ENCODE measurements around the gene PILRA.
"Not testable (repeated sequence)": the region's sequence is repeated elsewhere in the genome, so short reads cannot be mapped to it uniquely, and the experiment has no call there.

PILRA gene

DNA sequence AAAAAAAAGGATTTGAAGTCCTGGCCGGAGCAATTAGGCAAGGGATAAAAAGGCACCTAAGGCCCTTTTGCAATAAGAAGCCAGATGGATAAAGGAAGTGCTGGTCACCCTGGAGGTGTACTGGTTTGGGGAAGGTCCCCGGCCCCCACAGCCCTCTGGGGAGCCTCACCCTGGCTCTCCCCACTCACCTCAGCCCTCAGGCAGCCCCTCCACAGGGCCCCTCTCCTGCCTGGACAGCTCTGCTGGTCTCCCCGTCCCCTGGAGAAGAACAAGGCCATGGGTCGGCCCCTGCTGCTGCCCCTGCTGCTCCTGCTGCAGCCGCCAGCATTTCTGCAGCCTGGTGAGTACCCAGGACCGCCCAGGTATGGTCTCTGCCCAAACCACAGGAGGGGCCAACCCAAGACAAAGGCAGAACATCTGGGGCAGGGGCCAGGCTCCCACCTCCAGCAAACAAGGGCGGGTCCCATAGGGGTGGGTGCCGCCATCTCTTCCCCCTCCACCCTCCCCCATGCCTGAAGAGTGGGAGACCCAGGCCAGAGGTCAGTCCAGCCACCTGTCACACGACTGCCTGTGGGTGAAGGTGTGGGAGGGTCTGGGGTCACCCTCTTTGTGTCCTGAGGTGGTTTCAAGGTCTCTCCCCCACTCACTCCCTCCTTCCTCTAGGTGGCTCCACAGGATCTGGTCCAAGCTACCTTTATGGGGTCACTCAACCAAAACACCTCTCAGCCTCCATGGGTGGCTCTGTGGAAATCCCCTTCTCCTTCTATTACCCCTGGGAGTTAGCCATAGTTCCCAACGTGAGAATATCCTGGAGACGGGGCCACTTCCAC, 15.0 kb upstream of the PILRA start, which contains the start of gene PILRB:
PILRB (plus strand) TSS at position 91 of the 830 bp plus-strand sequence; CDS start at position 277, 186 bp downstream.
- DNase-seq (ENCODE audit: low read depth), result no peak

DNA sequence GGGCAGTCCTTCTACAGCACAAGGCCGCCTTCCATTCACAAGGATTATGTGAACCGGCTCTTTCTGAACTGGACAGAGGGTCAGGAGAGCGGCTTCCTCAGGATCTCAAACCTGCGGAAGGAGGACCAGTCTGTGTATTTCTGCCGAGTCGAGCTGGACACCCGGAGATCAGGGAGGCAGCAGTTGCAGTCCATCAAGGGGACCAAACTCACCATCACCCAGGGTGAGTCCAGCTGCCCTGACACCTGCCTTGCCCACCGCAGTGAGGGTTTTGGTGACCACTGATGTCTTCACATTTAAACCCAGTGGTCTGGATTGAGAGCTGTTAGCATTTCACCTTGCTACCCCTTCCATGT, 14.5 kb upstream of the PILRA start:
- DNase-seq (ENCODE audit: low read depth), result no peak

GRCh38 chr7:100360135-100360854, 13.0 kb upstream of the PILRA start:
- DNase-seq (ENCODE audit: low read depth), result no peak

- DNase-seq (ENCODE audit: low read depth), result no peak
Measured at GRCh38 chr7:100363098-100363497, 10.2 kb upstream of the PILRA start.

DNA sequence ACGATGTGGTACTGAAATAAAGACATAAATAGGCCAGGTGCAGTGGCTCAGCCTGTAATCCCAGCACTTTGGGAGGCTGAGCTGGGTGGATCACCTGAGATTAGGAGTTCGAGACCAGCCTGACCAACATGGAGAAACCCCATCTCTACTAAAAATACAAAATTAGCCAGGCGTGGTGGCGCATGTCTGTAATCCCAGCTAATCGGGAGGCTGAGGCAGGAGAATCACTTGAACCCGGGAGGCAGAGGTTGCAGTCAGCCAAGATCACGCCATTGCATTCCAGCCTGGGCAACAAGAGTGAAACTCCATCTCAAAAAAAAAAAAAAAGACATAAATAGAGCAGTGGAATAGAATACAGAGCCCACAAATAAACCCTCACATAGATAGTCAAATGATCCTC, 9.5 kb upstream of the PILRA start:
- not testable (repeated sequence) for DNase-seq (ENCODE audit: low read depth)

DNA sequence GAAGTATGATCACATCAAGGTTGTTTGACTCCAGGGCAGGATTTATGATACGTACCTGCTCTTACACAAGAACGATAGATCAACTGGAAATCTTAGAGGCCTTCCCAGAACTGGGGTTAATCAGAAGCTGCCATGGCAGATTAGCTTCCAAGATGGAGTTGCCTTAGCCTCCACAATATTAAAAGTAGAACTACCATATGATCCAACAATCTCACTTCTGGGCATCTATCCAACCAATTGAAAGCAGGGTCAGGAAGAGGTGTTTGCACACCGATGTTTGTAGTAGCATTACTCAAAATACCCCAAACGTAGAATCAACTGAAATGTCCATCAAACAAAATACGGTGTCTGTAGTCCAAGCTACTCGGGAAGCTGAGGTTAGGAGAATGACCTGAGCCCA, 8.8 kb upstream of the PILRA start:
- no peak for DNase-seq (ENCODE audit: low read depth)

DNA sequence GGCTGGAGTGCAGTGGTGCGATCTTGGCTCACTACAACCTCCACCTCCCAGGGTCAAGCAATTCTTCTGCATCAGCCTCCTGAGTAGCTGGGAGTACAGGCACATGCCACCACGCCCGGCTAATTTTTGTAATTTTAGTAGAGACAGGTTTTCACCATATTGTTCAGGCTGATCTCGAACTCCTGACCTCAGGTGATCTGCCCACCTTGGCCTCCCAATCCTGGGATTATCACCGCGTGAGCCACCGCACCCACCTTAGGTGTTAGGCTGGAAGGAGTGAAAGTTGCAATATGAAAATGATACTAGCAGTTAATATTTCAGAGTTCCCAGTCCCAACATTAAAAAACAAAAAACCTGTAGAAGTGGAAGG, 7.3 kb upstream of the PILRA start:
- not testable (repeated sequence) for DNase-seq (ENCODE audit: low read depth)

- DNase-seq (ENCODE audit: low read depth), result no peak
Measured at GRCh38 chr7:100366411-100367250, 6.7 kb upstream of the PILRA start.

- DNase-seq (ENCODE audit: low read depth), result no peak
Measured at GRCh38 chr7:100367251-100367620, 6.1 kb upstream of the PILRA start.

DNA sequence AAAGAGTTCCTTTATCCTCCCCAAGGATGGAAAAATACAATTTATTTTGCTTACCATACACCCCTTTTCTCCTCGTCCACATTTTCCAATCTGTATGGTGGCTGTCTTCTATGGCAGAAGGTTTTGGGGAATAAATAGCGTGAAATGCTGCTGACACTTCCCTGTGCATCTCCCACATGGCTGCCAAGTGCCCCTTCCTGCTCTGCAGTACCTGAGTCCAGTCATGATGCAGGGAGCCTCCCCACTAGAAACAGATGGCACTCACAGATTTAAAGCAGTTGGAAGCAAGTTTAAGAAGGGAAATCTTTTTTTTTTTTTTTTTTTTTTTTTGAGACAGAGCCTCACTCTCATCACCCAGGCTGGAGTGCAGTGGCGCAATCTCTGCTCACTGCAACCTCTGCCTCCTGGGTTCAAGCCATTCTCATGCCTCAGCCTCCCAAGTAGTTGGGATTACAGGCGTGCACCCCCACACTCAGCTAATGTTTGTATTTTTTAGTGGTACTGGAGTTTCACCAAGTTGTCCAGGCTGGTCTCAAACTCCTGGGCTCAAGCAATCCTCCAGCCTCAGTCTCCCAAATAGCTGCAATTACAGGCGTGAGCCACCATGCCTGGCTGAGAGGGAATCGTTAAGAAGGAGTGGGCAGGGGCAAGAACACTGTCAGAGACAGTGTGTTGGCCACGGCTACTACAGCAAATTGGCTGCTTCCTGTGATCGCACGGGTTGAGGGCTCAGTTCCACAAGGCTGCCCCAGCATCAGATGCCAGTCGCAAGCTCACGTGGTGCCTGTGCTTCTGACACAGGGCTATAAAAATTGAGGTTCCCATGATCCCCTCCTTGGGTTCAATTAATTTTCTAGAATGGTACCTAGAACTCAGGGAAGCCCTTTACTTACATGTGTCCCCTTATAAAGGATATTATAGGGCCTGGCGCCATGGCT, 5.3 kb upstream of the PILRA start:
- no peak for DNase-seq (ENCODE audit: low read depth)

DNA sequence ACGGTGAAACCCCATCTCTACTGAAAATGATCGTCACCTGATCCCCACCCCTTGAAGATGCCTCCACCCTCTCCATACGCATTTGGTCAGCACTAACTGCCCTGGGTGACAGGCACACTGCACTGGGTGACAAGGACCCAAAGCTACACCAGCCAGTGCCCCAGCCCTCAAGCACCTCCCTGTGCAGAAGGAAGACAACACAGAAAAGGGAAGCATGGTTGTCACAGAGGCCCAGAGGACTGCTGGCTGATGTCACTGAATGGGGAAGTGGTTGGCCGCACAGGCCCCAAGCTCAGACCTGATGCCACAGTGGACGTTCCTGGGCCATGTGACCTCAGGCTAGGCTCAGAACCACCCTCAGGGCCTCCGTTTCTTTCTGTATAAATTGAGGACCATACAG, 4.2 kb upstream of the PILRA start:
- DNase-seq (ENCODE audit: low read depth), result no peak

DNA sequence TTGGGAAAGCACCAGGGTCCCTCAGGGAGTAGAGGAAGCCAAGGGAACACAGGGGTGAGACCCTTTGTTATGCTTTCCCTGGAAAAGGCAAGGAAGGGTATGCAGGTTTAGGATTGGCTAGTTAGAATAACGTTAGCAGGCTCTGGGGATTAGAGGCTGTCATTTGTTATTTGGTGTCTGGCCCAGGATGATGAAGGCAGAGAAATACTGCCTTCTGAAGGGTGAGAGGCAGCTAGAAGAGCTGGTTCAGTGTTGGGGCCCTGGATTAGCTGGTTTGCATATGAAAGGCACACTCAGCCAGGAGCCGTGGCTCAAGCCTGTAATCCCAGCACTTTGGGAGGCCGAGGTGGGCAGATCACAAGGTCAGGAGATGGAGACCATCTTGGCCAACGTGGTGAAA, 3.0 kb upstream of the PILRA start:
- no peak for DNase-seq (ENCODE audit: low read depth)

DNA sequence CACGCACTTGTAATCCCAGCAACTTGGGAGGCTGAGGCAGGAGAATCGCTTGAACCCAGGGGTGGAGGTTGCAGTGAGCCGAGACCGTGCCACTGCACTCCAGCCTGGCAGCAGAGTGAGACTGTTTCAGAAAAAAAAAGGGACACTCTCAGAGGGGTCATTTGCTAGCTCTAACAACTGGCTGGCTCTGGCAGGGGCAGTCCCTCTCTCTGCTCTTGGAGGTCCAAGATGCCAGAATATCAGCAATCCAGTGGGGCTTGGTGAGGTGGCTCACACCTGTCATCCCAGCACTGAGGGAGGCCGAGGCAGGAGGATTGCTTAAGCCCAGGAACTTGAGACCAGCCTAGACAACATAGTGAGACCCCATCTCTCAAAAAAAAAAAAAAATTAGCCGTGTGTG, 2.5 kb upstream of the PILRA start:
- no peak for DNase-seq (ENCODE audit: low read depth)

GRCh38 chr7:100371561-100372171, 1.6 kb upstream of the PILRA start:
- no peak for DNase-seq (ENCODE audit: low read depth)

GRCh38 chr7:100372256-100372655, 1.0 kb upstream of the PILRA start:
- DNase-seq (ENCODE audit: low read depth), result no peak

GRCh38 chr7:100372694-100373093, 593 bp upstream of the PILRA start:
- DNase-seq (ENCODE audit: low read depth), result no peak

- DNase-seq (ENCODE audit: low read depth), result not testable (repeated sequence)
Measured at GRCh38 chr7:100373870-100374598, 747 bp downstream of the PILRA start.

- no peak for DNase-seq (ENCODE audit: low read depth)
Measured at GRCh38 chr7:100374601-100375000, 1.3 kb downstream of the PILRA start.

GRCh38 chr7:100376066-100376465, 2.8 kb downstream of the PILRA start:
- no peak for DNase-seq (ENCODE audit: low read depth)

DNA sequence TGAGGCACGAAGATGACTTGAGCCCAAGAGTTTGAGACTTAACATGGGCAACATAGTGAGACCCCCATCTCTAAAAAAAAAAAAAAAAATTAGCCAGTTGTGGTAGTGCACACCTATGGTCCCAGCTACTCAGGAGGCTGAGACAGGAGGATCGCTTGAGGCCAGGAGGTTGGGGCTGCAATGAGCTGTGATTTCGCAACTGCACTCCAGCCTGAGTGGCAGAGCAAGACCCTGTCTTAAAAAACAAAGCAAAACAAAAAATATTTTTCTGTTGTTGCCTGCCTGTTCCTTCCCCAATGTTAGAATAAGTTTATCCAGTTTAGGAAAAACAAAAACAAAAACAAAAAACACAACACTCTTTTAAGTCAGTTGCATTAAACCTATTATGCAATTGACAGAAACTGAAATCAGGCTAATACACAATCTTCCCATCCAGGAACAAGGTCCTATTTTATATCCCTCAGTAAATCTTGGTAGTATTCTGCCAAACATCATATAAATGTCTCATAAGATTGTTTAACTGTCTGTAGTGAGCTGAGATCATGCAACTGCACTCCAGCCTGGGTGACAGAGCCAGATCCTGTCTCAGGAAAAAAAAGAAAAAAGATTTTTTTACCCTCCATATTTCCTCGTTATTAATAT, 4.9 kb downstream of the PILRA start:
- no peak for DNase-seq (ENCODE audit: low read depth)
